ENCODE results near the gene CACNB4. TPM values are rescaled to one million over a fixed set of nuclear protein-coding genes. Genes with fewer than 3 reads are reported as not detected.

CACNB4 gene
- total RNA-seq, 1 experiment from 2014 or later: not detected

- Histone ChIP-seq H4K20me1 (ENCODE audit: low read length) (no peaks in the 10 kb centered on the region), H3K36me3 (ENCODE audit: low read depth, low read length) (no peaks in the 10 kb centered on the region), H3K9me2 (replicated peaks; ENCODE audit: low read length) (no peaks in the 10 kb centered on the region), H3K4me1 (ENCODE audit: insufficient read depth, low read length) (no peaks in the 10 kb centered on the region), H3K27ac (ENCODE audit: low read length) (no peak overlapping the region), H3F3A (ENCODE audit: low read length, unreplicated experiment) (no peaks in the 10 kb centered on the region), H3K27me3 (ENCODE audit: low read length) (peaks cover 22% of the 10 kb centered on the region; the same call in 1 of the 2 replicates), H3K79me2 (ENCODE audit: low read length) (no peaks in the 10 kb centered on the region), H3K9ac (ENCODE audit: low read length) (no peak overlapping the region), H2AFZ (ENCODE audit: low read length) (no peak overlapping the region), H3K9me3 (ENCODE audit: low read length) (no peaks in the 10 kb centered on the region), H3K4me3 (ENCODE audit: low read length) (no peak overlapping the region), H3K4me2 (ENCODE audit: low read length) (no peak overlapping the region)
- no TSS peak for BruUV-seq (replicated peaks)
- TF ChIP-seq EZH2 (IDR thresholded peaks at IDR 0.05; ENCODE audit: low read length, unreplicated experiment) (no peak), EZH2phosphoT487 (IDR thresholded peaks at IDR 0.05; ENCODE audit: borderline replicate concordance, low read length) (no peak), CTCF (conservative IDR thresholded peaks at IDR 0.05; ENCODE audit: low read depth, low read length) (peak; percentile 69; the same call in 1 of the 2 replicates)
- CTCF ChIA-PET: no interaction called here
- DNase-seq (peak; percentile 41), ATAC-seq (no peak)
- intact Hi-C loops (cut with micrococcal nuclease): no loop called here
- POLR2A ChIA-PET (ENCODE audit: unreplicated experiment): no interaction called here
These were observed 151.7 kb downstream of the CACNB4 start for GRCh38 chr2:151946899-151947812.

GRCh38 chr2:151946250-151946884, 152.5 kb downstream of the CACNB4 start:
- DNase-seq: no peak
- no TSS peak for BruUV-seq (replicated peaks)
- H3K27ac ChIP-seq (ENCODE audit: low read length): no peak overlapping the region
- no peaks in the 10 kb centered on the region for H3K4me1 ChIP-seq (ENCODE audit: insufficient read depth, low read length)
- no peak overlapping the region for H2AFZ ChIP-seq (ENCODE audit: low read length)
- ChIA-PET CTCF (no interaction called here), POLR2A (ENCODE audit: unreplicated experiment) (no interaction called here)
- H3K4me3 ChIP-seq (ENCODE audit: low read length): no peak overlapping the region
- H3F3A ChIP-seq (ENCODE audit: low read length, unreplicated experiment): no peaks in the 10 kb centered on the region
- TF ChIP-seq CTCF (conservative IDR thresholded peaks at IDR 0.05; ENCODE audit: low read depth, low read length) (no peak), EZH2 (IDR thresholded peaks at IDR 0.05; ENCODE audit: low read length, unreplicated experiment) (no peak), EZH2phosphoT487 (IDR thresholded peaks at IDR 0.05; ENCODE audit: borderline replicate concordance, low read length) (no peak)
- H3K36me3 ChIP-seq (ENCODE audit: low read depth, low read length): no peaks in the 10 kb centered on the region
- H3K4me2 ChIP-seq (ENCODE audit: low read length): no peak overlapping the region
- intact Hi-C loops (cut with micrococcal nuclease): no loop called here
- peaks cover 14% of the 10 kb centered on the region; the same call in 1 of the 2 replicates for H3K27me3 ChIP-seq (ENCODE audit: low read length)
- no peaks in the 10 kb centered on the region for H3K79me2 ChIP-seq (ENCODE audit: low read length)
- no peak for ATAC-seq
- no peak overlapping the region for H3K9ac ChIP-seq (ENCODE audit: low read length)
- no peaks in the 10 kb centered on the region for H3K9me3 ChIP-seq (ENCODE audit: low read length)
- H3K9me2 ChIP-seq (replicated peaks; ENCODE audit: low read length): no peaks in the 10 kb centered on the region
- no peaks in the 10 kb centered on the region for H4K20me1 ChIP-seq (ENCODE audit: low read length)

All from PC-3 (cell line).